ENCODE results near the gene GNAT2. TPM values are rescaled to one million over a fixed set of nuclear protein-coding genes. Genes with fewer than 3 reads are reported as not detected.

GNAT2 gene
- total and polyA plus RNA-seq, 4 donors: 0.24 TPM; not detected in 3

- peaks cover 0 to 57% (median 6%) of the 10 kb centered on the region in 5 donors for H3K4me1 ChIP-seq (ENCODE audit: control insufficient read depth in 5 of 5, insufficient read depth in 5 of 5, low read length in 5 of 5)
Measured at GRCh38 chr1:109565241-109565640, 54.2 kb downstream of the GNAT2 start.

GRCh38 chr1:109564194-109564878 is 55.1 kb downstream of the GNAT2 start:
- 78 to 83% methylated on average over 7 of the region's 7 CpGs for WGBS, 2 donors
- Histone ChIP-seq H3K36me3 (ENCODE audit: control insufficient read depth in 4 of 4, insufficient read depth in 4 of 4, low read length in 4 of 4) (peaks cover 0 to 3% (median 0%) of the 10 kb centered on the region in 4 donors), H3K9me3 (ENCODE audit: control insufficient read depth in 4 of 4, insufficient read depth in 3 of 4, low read length in 3 of 4) (no peaks in the 10 kb centered on the region), H3K9ac (ENCODE audit: insufficient read depth in 1 of 2, low read length in 2 of 2) (no peak overlapping the region), H3K27ac (ENCODE audit: low read depth in 1 of 2, low read length in 1 of 2) (no peak overlapping the region), H3K4me3 (no peak overlapping the region), H3K4me1 (ENCODE audit: control insufficient read depth in 5 of 5, insufficient read depth in 5 of 5, low read length in 5 of 5) (peaks cover 0 to 54% (median 6%) of the 10 kb centered on the region in 5 donors), H3K27me3 (ENCODE audit: control insufficient read depth in 3 of 3, insufficient read depth in 3 of 3, low read length in 2 of 3) (no peaks in the 10 kb centered on the region)
- TF ChIP-seq CTCF (IDR thresholded peaks at IDR 0.05; ENCODE audit: control extremely low read depth, extremely low read depth): no peak
- DNase-seq (no peak), ATAC-seq (ENCODE audit: insufficient read depth, low FRiP score) (no peak)

More at GRCh38 chr1:109565241-109565640, 54.2 kb downstream of the GNAT2 start:
- H3K9me3 ChIP-seq (ENCODE audit: control insufficient read depth in 4 of 4, insufficient read depth in 3 of 4, low read length in 3 of 4): no peaks in the 10 kb centered on the region
- no peak for DNase-seq
- no peaks in the 10 kb centered on the region for H3K27me3 ChIP-seq (ENCODE audit: control insufficient read depth in 3 of 3, insufficient read depth in 3 of 3, low read length in 2 of 3)
- 96 to 98% methylated on average over 3 of the region's 3 CpGs for WGBS, 2 donors
- H3K4me3 ChIP-seq: no peak overlapping the region
- H3K36me3 ChIP-seq (ENCODE audit: control insufficient read depth in 4 of 4, insufficient read depth in 4 of 4, low read length in 4 of 4): peaks cover 0 to 3% (median 0%) of the 10 kb centered on the region in 4 donors
- no peak for TF ChIP-seq CTCF (IDR thresholded peaks at IDR 0.05; ENCODE audit: control extremely low read depth, extremely low read depth)
- H3K9ac ChIP-seq (ENCODE audit: insufficient read depth in 1 of 2, low read length in 2 of 2): no peak overlapping the region
- no peak overlapping the region for H3K27ac ChIP-seq (ENCODE audit: low read depth in 1 of 2, low read length in 1 of 2)
- ATAC-seq (ENCODE audit: insufficient read depth, low FRiP score): no peak

- DNase-seq: no peak
- no peaks in the 10 kb centered on the region for H3K9me3 ChIP-seq (ENCODE audit: control insufficient read depth in 4 of 4, insufficient read depth in 3 of 4, low read length in 3 of 4)
- H3K36me3 ChIP-seq (ENCODE audit: control insufficient read depth in 4 of 4, insufficient read depth in 4 of 4, low read length in 4 of 4): peaks cover 0 to 1% (median 0%) of the 10 kb centered on the region in 4 donors
- no peak overlapping the region for H3K4me3 ChIP-seq
- no peak for TF ChIP-seq CTCF (IDR thresholded peaks at IDR 0.05; ENCODE audit: control extremely low read depth, extremely low read depth)
- H3K4me1 ChIP-seq (ENCODE audit: control insufficient read depth in 5 of 5, insufficient read depth in 5 of 5, low read length in 5 of 5): peaks cover 0 to 28% (median 5%) of the 10 kb centered on the region in 5 donors
- H3K27ac ChIP-seq (ENCODE audit: low read depth in 1 of 2, low read length in 1 of 2): no peak overlapping the region
- no peak overlapping the region for H3K9ac ChIP-seq (ENCODE audit: insufficient read depth in 1 of 2, low read length in 2 of 2)
- no peak for ATAC-seq (ENCODE audit: insufficient read depth, low FRiP score)
- H3K27me3 ChIP-seq (ENCODE audit: control insufficient read depth in 3 of 3, insufficient read depth in 3 of 3, low read length in 2 of 3): no peaks in the 10 kb centered on the region
Measured at GRCh38 chr1:109559995-109560394, 59.4 kb downstream of the GNAT2 start.
